Panc1 (cell line): Measurements from ENCODE around the gene NMD3.

Source experiments
- POLR2AphosphoS5 ChIP-seq: IDR thresholded peaks from 2 replicates; pipeline ENCODE4 v1.6.1; 2012; ENCODE audit warnings: mild to moderate bottlenecking, low read depth, low read length, moderate library complexity
- TF ChIP-seq, protein P1 (sequence below): fragments of 450-650 bp; IDR thresholded peaks from 2 replicates; pipeline ENCODE4 v1.5.1; 2017; ENCODE audit warnings: mild to moderate bottlenecking
- TF ChIP-seq, protein P2 (sequence below), 2 experiments: IDR thresholded peaks; 2 replicates each; pipeline ENCODE4 v1.6.1; 2011 to 2012; ENCODE audit warnings: low read depth in 2 of 2, control low read depth in 1 of 2, low read length in 1 of 2, mild to moderate bottlenecking in 1 of 2, moderate library complexity in 1 of 2; ENCODE audit not compliant: insufficient read depth in 1 of 2

DNA sequence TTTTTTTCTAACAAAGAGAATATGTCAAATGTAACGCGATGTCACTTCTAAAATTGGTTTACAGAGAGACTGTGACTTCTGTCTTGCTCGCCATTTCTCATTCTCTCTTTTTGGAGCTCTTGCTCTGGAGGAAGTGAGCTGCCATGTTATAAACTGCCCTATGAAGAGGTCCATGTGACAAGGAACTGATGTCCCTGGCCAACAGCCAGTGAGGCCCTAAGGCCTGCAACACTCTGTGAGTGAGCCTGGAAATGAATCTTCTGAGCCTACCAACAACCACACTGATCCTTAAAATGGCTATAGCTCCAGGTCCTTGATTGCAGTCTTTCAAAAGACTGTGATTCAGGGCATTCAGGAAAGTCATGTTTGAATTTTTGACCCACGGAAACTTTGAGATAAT, 49.9 kb downstream of the NMD3 start:
- TF ChIP-seq, protein P1, sequence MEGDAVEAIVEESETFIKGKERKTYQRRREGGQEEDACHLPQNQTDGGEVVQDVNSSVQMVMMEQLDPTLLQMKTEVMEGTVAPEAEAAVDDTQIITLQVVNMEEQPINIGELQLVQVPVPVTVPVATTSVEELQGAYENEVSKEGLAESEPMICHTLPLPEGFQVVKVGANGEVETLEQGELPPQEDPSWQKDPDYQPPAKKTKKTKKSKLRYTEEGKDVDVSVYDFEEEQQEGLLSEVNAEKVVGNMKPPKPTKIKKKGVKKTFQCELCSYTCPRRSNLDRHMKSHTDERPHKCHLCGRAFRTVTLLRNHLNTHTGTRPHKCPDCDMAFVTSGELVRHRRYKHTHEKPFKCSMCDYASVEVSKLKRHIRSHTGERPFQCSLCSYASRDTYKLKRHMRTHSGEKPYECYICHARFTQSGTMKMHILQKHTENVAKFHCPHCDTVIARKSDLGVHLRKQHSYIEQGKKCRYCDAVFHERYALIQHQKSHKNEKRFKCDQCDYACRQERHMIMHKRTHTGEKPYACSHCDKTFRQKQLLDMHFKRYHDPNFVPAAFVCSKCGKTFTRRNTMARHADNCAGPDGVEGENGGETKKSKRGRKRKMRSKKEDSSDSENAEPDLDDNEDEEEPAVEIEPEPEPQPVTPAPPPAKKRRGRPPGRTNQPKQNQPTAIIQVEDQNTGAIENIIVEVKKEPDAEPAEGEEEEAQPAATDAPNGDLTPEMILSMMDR, result no peak
- TF ChIP-seq POLR2AphosphoS5, result no peak
- TF ChIP-seq, protein P2, sequence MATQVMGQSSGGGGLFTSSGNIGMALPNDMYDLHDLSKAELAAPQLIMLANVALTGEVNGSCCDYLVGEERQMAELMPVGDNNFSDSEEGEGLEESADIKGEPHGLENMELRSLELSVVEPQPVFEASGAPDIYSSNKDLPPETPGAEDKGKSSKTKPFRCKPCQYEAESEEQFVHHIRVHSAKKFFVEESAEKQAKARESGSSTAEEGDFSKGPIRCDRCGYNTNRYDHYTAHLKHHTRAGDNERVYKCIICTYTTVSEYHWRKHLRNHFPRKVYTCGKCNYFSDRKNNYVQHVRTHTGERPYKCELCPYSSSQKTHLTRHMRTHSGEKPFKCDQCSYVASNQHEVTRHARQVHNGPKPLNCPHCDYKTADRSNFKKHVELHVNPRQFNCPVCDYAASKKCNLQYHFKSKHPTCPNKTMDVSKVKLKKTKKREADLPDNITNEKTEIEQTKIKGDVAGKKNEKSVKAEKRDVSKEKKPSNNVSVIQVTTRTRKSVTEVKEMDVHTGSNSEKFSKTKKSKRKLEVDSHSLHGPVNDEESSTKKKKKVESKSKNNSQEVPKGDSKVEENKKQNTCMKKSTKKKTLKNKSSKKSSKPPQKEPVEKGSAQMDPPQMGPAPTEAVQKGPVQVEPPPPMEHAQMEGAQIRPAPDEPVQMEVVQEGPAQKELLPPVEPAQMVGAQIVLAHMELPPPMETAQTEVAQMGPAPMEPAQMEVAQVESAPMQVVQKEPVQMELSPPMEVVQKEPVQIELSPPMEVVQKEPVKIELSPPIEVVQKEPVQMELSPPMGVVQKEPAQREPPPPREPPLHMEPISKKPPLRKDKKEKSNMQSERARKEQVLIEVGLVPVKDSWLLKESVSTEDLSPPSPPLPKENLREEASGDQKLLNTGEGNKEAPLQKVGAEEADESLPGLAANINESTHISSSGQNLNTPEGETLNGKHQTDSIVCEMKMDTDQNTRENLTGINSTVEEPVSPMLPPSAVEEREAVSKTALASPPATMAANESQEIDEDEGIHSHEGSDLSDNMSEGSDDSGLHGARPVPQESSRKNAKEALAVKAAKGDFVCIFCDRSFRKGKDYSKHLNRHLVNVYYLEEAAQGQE (IDR thresholded peaks at IDR 0.05; ENCODE audit: insufficient read depth in 1 of 2, low read depth in 2 of 2, low read length in 1 of 2), result no peak
